ENCODE results near the gene TRNAU1AP.
"Not testable (repeated sequence)": the region's sequence is repeated elsewhere in the genome, so short reads cannot be mapped to it uniquely, and the experiment has no call there.

Gene TRNAU1AP

DNA sequence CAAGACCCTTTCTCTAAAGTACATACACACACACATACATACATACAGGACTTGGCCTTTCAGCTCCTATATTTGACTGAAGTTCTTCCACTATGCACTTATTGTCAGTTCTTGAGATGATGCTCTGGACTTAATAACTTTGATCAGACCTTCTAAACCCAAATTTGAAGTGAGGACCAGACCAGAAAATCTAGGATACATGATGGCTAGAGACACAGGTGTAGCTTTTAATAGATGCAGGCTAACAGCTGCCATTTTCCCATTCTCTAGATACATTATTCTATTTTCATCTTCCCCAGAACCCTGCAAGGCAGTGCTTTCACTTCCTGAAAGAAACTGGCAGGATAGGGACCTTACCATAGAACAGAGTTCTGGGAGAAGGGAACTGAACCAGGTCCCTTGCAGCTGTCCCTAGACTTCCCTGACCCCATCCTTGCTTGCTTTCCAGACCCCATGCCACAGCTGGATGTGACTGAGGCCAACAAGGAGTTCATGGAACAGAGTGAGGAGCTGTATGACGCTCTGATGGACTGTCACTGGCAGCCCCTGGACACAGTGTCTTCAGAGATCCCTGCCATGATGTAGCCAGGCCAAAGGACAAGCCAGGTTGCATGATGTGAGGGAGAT, 24.3 kb downstream of the TRNAU1AP start:
- no peak for DNase-seq (ENCODE audit: low read depth, low spot score)

DNA sequence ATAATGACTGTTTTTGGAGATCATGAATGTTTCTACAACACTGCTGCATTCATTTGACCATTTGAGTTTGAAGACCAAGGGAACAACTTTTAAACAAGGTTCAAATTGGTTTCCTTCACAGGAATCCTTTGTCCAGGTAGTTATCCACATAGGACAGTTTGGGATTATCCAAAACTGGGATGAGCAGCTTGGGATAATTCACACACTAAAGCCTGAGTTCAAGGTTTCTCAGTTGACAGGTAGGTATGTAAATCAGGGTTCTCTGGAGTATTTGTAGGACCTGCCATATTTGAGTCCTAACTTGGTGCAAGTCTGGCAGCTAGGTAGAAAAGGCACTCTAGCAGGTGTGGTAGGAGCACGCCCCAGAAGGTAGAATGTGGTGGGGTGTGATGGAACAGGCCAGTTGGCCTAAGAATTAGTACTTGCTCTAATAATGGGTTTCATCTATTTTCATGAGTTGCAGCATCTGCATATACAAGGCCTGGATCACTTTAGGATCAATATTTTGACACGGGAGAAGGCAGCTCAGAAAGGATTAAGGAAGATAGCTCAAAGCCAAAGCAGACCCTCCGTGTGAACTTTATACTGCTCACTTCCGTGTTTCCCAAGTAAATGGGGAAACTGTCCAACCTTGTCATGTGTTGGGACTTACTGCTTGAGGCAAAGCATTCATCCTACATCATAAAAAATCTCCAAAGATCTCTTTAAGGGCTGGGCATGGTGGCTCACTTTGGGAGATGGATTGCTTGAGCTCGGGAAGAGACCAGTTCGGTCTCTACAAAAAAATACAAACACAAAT, 25.1 kb downstream of the TRNAU1AP start:
- DNase-seq (ENCODE audit: low read depth, low spot score) = no peak

DNA sequence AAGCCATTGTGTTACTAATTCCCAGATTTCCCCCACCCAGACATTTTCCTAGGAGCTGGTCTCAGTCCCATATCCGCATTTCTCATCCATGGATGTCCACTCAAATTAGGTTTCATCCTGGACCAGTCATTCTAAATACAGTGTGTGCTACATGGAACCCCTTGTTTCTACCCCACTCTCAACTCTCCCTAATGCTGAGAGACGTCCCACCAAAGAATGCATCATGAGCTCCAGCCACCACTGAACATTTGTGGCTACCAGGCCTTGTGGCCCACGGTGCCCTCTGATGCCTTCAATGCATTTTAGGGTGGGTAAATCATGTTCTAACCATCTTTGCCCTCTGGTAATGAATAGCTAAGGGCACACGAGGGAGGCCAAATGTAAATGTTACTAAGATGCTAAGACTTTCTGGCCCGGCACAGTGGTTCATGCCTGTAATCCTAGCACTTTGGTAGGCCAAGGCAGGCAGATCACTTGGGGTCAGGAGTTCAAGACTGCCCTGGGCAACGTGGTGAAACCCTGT, 25.9 kb downstream of the TRNAU1AP start:
- no peak for DNase-seq (ENCODE audit: low read depth, low spot score)

DNA sequence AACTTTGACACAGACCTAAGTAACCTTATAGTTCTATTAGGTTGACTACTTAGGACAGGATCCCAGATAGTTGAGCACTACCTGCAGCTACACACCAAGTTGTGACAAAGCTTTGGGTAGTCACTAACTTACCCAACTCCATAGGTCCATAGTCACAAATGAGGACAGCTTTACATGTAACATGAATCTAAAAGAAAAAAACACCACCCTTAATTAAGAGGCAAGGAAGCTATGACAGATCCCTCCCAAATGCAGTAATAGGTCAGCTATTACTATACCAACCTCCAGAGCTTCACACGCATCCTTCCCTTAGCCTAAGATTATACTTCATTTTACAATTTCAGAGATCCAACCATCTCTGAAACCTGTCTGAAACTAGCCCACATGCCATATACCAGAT, 26.5 kb downstream of the TRNAU1AP start:
- DNase-seq (ENCODE audit: low read depth, low spot score) = no peak

DNA sequence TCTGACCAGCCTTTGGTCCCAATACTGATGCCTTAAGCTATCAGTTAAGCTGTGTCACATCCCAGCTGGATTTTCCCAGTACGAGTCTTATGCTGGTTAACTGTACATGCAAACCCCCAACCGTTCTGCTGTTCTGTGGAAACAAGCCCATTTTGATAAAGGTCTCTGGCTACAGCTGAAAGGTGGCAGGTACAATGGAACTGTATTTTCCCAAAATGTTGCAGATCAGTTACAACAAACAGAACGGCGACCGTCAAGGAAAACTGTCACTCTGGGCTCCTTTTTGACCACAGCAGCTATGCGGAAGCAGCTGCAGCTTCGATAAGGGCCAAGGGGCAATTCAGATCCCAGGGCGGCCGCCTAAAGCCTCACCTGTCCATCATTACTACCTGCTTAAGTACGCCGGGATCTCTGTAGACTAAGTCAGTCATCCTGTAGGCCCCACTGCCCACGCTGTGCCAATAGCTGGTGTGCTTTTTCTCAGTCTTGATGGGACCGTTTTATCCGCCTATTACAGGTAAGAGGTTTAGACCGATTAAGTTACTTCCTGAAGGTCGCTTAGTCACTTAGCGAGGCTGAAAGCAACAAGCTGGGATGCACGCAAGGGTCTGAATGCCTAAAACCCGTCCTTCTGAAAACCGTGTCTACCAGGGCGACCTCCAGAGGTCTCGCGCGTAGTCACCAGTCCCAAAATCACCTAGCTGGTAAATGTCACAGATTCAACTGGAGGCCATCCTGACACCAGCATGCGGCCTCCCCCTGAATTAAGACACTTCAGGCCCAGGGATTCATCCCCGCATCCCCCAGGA, 28.0 kb downstream of the TRNAU1AP start:
- DNase-seq (ENCODE audit: low read depth, low spot score) = no peak

DNA sequence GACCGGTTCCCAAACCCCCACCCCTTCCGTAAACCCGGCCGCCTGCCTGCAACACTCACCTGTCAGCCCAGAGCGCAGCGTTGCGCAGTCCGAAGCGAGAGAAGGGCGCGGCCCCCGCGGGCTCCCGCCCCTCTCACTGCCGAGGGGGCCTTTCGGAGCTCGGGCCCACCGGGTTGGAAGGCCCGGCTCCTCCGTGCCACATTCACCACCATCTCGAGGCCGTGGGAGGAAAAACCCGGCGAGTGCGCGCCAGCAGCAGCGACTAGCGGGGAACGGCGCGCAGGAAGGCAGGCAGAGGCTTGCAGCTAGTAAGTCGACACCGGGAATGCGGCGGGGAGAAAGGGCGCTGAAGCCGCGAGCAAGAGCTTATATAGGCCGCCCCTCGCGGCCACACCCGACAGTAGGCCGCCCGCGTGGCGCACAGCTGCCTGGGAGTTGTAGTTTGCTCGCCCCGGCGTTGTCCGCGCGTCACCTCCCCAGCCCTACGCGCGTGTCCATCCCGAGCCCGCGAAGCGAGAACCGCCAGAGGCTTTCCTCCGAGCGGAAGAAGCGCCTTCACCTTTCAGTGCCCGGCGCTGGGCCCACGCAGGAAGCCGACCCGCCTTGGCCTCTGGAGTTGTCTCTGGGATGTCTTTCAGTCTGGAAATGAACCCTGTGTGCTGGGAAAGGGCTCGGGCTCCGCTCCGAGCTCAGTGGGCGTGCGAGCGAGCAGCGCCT, 28.8 kb downstream of the TRNAU1AP start:
- DNase-seq (ENCODE audit: low read depth, low spot score) = peak; percentile 84

DNA sequence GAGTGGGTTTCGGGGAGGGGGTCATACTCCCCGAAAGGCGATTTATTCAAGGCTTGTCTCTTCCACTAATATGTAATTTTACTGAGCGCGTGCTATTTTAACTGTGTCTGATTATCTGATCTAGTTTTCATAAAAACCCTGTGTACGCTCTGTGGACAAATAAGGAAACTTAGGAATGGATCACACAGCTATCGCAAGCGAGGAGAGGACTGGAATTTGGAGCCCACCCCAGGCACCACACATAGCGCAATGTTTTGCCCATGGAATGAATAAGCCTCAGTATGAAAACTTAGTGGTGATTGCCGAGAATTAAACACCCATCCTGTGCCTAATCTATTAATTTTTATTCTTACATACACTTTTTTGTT, 29.3 kb downstream of the TRNAU1AP start:
- no peak for DNase-seq (ENCODE audit: low read depth, low spot score)

DNA sequence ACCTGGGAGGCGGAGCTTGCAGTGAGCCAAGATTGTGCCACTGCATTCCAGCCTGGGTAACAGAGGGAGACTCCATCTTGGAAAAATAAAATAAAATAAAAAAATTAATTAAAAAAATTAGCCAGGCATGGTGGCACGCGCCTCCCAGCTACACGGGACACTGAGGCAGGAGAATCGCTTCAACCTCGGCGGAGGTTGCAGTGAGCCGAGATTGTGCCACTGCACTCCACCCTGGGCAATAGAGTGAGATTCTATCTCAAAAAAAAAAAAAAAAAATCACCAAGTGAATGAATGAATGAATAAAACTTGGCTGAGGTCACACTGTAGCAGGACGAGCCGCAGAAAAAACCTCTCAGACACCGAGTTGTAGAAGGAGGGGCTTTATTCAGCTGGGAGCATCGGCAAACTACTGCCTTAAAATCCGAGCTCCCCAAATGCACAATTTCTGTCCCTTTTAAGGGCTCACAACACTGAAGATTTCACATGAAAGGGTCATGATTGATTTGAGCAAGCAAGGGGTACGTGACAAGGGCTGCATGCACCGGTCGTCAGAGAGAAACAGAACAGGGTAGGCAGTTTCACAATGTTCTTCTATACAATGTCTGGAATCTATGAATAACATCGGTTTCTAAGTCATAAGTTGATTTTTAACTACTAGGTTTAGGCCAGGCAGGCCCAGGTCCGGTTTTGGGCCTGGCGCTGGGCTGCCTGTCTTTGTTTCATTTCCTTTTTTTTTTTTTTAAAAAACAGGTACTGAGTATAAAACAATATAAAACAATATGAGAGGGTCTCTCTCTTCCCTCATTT, 33.9 kb downstream of the TRNAU1AP start:
- DNase-seq (ENCODE audit: low read depth, low spot score) = not testable (repeated sequence)

DNA sequence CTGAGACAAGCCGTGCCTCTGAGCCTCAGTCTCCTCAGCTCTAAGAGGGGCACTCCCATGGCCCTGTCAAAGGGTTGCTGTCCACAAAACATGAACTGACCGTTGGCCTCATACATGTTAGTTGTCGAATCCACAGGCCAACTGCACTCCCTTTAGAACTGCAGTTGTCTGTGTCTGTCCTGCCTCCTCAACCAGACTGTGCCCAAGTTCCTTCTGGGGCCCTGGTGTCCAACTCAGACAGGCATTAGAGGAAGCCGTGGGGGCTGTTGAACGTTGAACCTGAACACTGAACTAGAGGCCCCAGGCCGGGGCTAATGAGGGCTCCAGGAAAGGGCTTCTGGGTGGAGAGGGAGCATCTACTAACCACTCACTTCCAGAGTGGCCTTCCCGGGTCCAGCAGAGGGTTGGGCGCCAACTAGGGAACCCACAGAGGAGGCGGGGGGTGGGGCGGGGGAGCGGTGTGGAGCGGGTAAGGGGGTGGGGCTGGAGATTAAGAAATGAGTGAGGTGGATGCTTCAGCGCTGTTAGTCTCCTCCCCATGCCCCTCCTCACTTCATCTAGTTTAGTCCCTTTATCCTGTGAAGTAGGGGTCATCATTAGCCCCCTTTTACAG, 38.9 kb downstream of the TRNAU1AP start, which contains the start of gene RAB42:
Gene RAB42, plus strand, starts transcription at position 558 of the 613 bp plus-strand sequence. CDS start 247 bp downstream, outside the sequence.
- no peak for DNase-seq (ENCODE audit: low read depth, low spot score)

DNA sequence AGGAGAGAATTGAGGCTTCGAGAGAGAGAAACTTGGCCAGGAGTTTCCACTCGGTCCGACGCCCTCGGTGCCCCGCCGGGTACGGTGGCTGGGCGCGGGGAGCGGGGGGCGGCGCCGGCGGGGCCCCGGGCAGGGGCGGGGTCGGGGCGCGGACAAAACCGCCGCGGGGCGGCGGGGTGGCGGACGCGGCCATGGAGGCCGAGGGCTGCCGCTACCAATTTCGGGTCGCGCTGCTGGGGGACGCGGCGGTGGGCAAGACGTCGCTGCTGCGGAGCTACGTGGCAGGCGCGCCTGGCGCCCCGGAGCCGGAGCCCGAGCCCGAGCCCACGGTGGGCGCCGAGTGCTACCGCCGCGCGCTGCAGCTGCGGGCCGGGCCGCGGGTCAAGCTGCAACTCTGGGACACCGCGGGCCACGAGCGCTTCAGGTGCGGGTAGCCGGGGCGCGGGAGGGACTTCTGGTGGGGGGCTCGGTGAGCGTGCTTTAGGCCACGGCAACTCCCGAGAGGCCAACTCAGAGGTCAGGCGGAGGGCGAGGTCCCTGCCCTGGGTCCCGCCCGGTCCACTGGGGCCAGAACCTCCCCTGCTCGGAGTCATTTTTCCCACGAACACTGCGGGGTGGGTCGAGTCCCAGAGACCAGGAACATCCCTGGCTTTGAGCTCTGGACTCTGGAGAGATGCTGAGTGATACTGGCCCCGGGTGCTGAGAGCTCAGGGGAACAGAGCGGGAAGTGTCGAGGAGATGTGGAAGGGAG, 39.6 kb downstream of the TRNAU1AP start:
- no peak for DNase-seq (ENCODE audit: low read depth, low spot score)

DNA sequence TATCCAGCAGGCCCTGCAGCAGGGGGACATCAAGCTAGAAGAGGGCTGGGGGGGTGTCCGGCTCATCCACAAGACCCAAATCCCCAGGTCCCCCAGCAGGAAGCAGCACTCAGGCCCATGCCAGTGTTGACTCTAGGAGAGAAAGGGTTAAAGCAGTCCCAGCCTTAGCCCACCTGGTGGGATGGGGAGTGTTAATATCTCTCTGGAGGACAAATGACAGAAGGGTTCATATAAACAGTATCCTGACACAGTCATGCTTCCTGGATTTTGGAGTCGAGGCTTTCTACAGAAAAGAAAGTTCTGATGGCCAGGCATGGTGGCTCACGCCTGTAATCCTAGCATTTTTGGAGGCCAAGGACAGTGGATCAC, 41.1 kb downstream of the TRNAU1AP start:
- DNase-seq (ENCODE audit: low read depth, low spot score) = not testable (repeated sequence)

DNA sequence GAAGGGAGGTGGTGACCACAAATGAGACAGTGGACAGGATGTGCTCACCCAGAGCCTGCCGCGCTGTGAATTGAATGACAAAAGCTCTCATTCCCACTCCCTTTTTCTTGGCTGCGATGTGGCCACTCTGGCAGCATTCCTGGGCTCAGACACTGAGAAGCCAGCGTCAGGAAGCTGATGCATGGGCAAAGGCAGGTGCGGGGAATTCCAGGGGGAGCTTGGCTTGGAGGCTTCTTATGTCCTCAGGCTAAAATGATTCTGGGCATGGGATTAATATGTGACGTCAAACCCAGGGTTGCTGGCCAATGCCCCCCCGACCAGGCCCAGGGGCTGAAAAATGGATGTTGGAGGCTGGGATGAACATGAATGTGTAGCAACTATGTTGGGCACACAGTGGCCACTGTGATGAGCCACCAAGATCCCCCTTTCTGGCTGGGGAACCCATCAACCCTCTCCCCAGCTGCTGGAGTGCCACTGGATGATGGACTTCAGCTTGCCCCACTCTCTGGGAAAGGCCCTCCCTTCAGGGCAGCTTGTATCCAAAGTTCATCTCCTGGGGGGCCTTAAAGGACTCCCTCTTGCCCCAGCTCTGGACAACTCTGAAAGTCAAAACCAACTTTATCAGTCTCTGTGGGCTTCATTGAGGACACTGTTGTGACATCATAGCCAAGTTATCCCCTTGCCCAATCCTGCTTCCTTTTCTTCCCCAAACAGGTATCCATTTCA, 42.0 kb downstream of the TRNAU1AP start:
- DNase-seq (ENCODE audit: low read depth, low spot score) = not testable (repeated sequence)

DNA sequence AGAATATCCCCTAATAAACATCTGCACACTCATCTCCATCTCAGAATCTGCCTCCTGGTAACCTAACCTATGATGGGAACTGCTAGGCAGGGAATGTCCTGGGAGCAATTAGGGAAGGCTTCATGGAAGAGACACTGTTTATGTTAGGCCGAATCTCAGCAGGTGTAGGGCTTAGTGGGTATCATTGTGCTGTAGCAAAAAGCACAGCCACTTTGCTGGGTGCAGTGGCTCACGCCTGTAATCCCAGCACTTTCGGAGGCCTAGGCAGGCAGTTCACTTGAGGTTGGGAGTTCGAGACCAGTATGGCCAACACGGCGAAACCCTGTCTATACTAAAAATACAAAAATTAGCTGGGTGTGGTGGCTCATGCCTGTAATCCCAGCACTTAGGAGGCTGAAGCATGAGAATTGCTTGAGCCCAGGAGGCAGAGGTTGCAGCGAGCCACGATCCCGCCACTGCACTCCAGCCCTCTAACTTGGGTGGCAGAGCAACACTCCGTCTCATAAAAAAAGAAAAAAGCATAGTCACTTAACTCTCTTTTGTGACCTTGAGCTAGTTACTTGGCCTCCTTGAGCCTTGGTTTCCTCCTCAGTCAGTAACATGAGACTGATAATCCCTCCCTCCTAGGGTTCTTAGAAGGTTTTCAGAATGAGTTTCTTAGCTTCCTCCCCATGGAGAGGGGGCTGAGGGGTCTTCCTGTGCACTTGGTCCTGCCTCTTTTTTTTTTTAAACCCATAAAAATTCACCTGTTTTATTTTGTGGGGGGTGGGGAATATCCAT, 42.7 kb downstream of the TRNAU1AP start:
- DNase-seq (ENCODE audit: low read depth, low spot score) = no peak

DNA sequence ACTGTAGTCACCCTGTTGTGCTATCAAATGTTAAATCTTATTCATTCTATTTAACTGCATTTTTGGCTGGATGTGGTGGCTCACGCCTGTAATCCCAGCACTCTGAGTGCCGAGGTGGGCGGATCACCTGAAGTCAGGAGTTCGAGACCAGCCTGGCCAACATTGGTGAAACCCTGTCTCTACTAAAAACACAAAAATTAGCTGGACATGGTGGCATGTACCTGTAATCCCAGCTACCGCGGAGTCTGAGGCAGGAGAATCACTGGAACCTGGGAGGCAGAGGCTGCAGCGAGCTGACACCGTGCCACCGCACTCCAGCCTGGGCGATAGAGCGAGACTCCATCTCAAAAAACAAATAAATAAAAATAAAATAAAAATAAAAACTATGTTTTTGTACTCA, 43.4 kb downstream of the TRNAU1AP start:
- not testable (repeated sequence) for DNase-seq (ENCODE audit: low read depth, low spot score)

DNA sequence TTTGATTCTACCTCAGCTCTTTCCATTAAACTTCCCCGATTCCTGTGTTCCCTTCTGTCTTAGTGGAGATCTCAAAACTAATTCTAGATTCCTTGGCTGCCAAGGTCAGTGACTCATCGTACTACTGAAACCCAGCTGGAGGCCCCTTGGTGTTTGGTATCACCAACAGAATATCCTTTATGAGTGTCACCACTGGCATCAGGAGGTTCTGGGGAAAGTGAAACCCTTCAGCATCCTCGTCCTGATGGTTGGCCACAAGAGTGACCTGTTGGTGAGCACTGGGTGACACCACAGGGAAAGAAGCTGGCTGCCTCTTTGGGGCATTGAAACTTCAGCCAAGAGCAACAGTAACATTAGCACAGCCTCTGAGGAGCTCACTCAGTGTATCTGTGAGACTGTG, 48.8 kb downstream of the TRNAU1AP start:
- no peak for DNase-seq (ENCODE audit: low read depth, low spot score)

DNA sequence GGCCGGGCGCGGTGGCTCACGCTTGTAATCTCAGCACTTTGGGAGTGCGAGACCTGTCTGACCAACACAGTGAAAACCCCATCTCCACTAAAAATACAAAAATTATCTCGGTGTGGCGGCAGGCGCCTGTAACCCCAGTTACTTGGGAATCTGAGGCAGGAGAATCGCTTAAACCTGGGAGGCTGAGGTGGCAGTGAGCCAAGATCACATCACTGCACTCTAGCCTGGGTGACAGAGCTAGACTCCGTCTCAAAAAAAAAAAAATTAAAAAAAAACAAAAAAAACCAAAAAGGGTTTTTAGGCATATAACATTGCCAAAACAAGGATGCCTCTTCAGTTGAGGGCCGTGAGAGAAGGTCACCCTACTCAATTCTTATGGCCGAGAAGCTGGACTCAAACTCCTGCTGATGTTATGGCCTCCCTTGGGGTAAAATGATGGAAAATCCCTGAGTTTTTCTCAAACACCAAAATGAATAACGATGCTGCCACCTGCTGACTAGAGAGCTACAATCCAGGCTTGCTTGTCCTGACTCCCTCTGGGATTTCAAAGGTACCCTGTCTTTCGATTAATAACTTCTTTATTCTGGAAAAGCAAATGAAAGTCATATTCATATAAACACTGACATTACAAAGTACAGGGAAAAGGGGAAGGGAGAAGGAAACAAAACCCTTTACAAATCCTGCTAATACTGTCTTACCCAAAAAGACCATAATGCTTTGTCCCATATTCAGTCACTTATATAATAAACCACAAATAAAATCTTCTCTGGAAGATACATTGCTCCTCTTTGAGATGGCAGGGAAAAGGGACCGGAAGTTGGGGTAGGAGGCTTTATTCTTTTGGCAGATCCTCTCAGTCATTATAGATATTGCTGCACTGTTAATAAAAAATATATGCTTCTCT, 49.9 kb downstream of the TRNAU1AP start:
- DNase-seq (ENCODE audit: low read depth, low spot score) = no peak

DNA sequence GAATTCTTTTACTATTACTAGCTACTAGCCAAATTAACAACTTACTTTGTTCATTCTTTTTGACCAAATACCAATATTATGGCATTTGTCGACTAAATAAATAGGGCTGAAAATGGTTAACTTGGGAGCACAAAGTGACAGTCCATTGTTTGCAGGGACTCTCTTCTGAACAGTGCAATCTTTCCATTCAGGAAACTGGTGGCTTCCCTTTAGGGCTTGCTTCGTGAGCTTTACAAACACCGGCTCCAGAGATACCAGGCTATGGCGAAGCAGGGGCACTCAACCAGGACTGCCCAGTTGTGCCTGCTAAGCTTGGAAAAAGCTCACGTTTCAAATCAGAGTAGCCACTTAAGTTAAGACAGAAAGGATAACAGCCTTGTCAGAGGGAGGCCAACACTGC, 51.5 kb downstream of the TRNAU1AP start:
- no peak for DNase-seq (ENCODE audit: low read depth, low spot score)

Measured in activated naive CD8-positive, alpha-beta T cell treated with anti-CD3 and anti-CD28 coated beads, Interleukin-2, amount 50 U/mL, for 16 hours (primary cell).